Prostate gland (tissue), 2 donors: ENCODE measurements around the gene SERPINB10. TPM values are rescaled to one million over a fixed set of nuclear protein-coding genes. Genes with fewer than 3 reads are reported as not detected.

Source experiments
- DNase-seq: peaks from one replicate; pipeline ENCODE4 v3.0.0-alpha.2; 2019; ENCODE audit warnings: low spot score
- H3K27ac ChIP-seq, 2 donors: fragments of 200-600 bp; sonication (generic); 2 replicates each; pipeline ENCODE4 v1.5.1; 2017 to 2019
- H3K27me3 ChIP-seq: fragments of 200-600 bp; sonication (generic); replicated peaks from 2 replicates; pipeline ENCODE4 v1.5.1; 2019; ENCODE audit not compliant: insufficient read depth
- H3K36me3 ChIP-seq, 2 donors: fragments of 200-600 bp; sonication (generic); 1 replicate in 1 of 2; 2 replicates in 1 of 2; pipeline versions ENCODE4 v1.5.1 to v1.8.1; 2017 to 2019
- H3K4me1 ChIP-seq: fragments of 200-600 bp; sonication (generic); replicated peaks from 2 replicates; pipeline ENCODE4 v1.5.1; 2019
- H3K4me3 ChIP-seq, 2 donors: fragments of 200-600 bp; sonication (generic); 2 replicates each; pipeline ENCODE4 v1.5.1; 2017 to 2019
- H3K9me3 ChIP-seq: fragments of 200-600 bp; sonication (generic); 2 replicates; pipeline ENCODE4 v1.5.1; 2017
- POLR2A ChIP-seq: fragments of 450-650 bp; IDR thresholded peaks from one replicate; pipeline ENCODE4 v1.6.1; 2016; ENCODE audit warnings: antibody characterized with exemption, mild to moderate bottlenecking
- POLR2AphosphoS5 ChIP-seq: sonication (generic); formaldehyde crosslinking; IDR thresholded peaks from one replicate; pipeline ENCODE4 v1.6.1; 2017; ENCODE audit warnings: antibody characterized with exemption
- whole genome bisulfite sequencing: methylation state at CpG from one replicate; pipeline ENCODE4 v1.1.5; 2018; 5-methylcytosine and 5-hydroxymethylcytosine counted together
- intact Hi-C: fragments of 100-400 bp; cut with DNase I; formaldehyde crosslinking; loops from one replicate; pipeline ENCODE4 v1.14.2; 2022
- total RNA-seq, 2 donors: library from RNA; depleted of rRNA; stranded (reverse); fragments of >200 nt; gene quantifications; one replicate each; pipeline ENCODE4 v1.1.0, GENCODE V29; 2016
- TF ChIP-seq, protein P1 (sequence below), 4 experiments: fragments of 200-600 bp in 2 of 4; fragments of 450-650 bp in 2 of 4; sonication (generic) in 2 of 4; IDR thresholded peaks; 1 replicate in 3 of 4; 2 replicates in 1 of 4; pipeline ENCODE4 v1.5.1; 2016 to 2019; ENCODE audit warnings: antibody characterized with exemption in 4 of 4, mild to moderate bottlenecking in 2 of 4, moderate library complexity in 2 of 4

Gene SERPINB10
- total RNA-seq, 2 donors from 2014 or later, result 0.55 TPM; not detected in 1

DNA sequence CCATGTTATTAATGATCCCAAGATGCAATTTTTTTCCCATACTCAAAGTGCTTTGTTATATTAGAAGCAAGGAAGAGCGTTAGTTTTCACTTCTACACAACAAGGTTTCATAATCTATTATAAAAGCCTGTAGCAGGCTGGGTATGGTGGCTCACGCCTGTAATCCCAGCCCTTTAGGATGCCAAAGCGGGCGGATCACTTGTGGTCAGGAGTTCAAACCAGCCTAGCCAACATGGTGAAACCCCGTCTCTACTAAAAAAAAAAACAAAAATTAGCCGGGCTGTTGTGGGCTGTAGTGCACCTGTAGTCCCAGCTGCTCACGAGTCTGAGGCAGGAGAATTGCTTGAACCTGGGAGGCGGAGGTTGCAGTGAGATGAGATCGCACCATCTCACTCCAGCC, 39.2 kb upstream of the SERPINB10 start:
- Histone ChIP-seq H3K27ac (no peak overlapping the region), H3K36me3 (no peaks in the 10 kb centered on the region), H3K27me3 (no peaks in the 10 kb centered on the region), H3K4me1 (no peaks in the 10 kb centered on the region), H3K9me3 (no peaks in the 10 kb centered on the region), H3K4me3 (no peak overlapping the region)
- no peak for DNase-seq
- TF ChIP-seq POLR2A, result no peak
- TF ChIP-seq, protein P1, sequence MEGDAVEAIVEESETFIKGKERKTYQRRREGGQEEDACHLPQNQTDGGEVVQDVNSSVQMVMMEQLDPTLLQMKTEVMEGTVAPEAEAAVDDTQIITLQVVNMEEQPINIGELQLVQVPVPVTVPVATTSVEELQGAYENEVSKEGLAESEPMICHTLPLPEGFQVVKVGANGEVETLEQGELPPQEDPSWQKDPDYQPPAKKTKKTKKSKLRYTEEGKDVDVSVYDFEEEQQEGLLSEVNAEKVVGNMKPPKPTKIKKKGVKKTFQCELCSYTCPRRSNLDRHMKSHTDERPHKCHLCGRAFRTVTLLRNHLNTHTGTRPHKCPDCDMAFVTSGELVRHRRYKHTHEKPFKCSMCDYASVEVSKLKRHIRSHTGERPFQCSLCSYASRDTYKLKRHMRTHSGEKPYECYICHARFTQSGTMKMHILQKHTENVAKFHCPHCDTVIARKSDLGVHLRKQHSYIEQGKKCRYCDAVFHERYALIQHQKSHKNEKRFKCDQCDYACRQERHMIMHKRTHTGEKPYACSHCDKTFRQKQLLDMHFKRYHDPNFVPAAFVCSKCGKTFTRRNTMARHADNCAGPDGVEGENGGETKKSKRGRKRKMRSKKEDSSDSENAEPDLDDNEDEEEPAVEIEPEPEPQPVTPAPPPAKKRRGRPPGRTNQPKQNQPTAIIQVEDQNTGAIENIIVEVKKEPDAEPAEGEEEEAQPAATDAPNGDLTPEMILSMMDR (IDR thresholded peaks at IDR 0.05), result no peak
- TF ChIP-seq POLR2AphosphoS5, result no peak
- intact Hi-C loops, result no loop called here
- WGBS, result 88% methylated on average over 9 of the region's 9 CpGs

DNA sequence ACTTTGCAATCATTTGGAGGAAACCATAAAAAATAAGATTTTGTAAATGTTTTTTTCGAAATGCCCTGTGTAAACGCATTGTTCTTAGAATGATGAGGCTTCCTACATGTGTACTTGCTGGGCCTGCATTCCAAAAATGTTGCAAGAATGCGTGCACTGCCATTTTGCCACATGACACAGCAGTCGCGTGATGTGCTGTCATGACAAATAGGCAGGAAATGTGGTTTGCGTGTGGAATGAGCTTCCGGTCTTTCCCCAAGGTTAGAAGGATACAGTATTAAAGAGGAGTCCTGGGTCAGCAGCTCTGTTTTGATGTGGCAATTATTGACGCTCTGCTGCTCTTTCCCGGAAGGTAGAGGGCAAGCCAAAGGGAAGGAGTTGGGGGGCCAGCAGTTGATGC, 38.4 kb upstream of the SERPINB10 start:
- H3K4me3 ChIP-seq, result no peak overlapping the region
- no peak for DNase-seq
- no peak overlapping the region for H3K27ac ChIP-seq
- H3K9me3 ChIP-seq, result no peaks in the 10 kb centered on the region
- H3K36me3 ChIP-seq, result no peaks in the 10 kb centered on the region
- H3K27me3 ChIP-seq, result no peaks in the 10 kb centered on the region
- WGBS, result 76% methylated on average over 9 of the region's 9 CpGs
- H3K4me1 ChIP-seq, result no peaks in the 10 kb centered on the region
- no peak for TF ChIP-seq POLR2A
- TF ChIP-seq POLR2AphosphoS5, result no peak
- intact Hi-C loops, result no loop called here

DNA sequence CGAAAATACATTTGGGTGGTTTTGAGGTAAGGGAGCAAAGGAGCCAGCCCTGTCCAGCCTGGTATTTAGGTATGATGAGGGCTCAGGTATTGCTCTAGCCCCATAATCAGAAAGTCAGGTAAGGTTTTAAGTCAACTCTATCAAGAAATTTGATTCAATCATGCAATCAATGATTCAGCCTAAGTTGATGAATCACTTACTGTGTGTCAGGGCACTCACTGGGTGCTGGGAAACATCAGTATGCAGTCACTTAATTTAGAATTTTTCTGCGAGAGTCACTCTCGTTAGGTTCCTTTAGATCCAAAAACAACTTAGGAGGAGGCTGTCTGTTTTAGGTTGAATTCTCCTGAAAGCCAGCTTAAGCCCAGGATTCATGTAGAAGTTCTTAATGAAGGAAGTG, 37.9 kb upstream of the SERPINB10 start:
- Histone ChIP-seq H3K27ac (no peak overlapping the region), H3K4me1 (no peaks in the 10 kb centered on the region), H3K36me3 (no peaks in the 10 kb centered on the region), H3K27me3 (no peaks in the 10 kb centered on the region), H3K9me3 (no peaks in the 10 kb centered on the region), H3K4me3 (no peak overlapping the region)
- intact Hi-C loops, result no loop called here
- no peak for DNase-seq
- TF ChIP-seq POLR2A (no peak), POLR2AphosphoS5 (no peak)
- TF ChIP-seq, protein P1 (IDR thresholded peaks at IDR 0.05), result no peak
- WGBS, result 88% methylated on average over 3 of the region's 3 CpGs

DNA sequence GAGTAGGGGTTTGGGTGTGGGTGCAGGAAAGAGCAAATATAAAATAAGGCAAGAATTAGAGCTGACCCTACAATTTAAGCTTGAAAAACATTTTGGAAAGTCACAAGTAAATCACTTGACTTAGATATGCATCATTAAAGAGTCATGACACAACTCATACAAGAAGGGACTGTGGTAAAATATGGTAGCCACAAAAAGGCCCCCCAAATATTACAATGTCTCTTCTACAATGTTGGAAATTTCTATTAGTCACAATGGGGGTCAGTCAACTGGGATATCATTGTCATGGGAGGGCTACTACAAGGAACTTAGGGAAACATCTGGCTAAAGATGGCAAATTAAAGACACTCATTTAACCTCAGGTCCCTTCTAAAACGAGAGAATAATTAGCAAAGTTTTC, 35.9 kb upstream of the SERPINB10 start:
- intact Hi-C loops, result no loop called here
- no peak for DNase-seq
- no peak overlapping the region for H3K27ac ChIP-seq
- no peaks in the 10 kb centered on the region for H3K27me3 ChIP-seq
- 81% methylated on average over 1 of the region's 1 CpG for WGBS
- H3K36me3 ChIP-seq, result no peaks in the 10 kb centered on the region
- no peaks in the 10 kb centered on the region for H3K4me1 ChIP-seq
- no peak overlapping the region for H3K4me3 ChIP-seq
- no peak for TF ChIP-seq POLR2A
- TF ChIP-seq, protein P1 (IDR thresholded peaks at IDR 0.05), result no peak
- no peak for TF ChIP-seq POLR2AphosphoS5
- no peaks in the 10 kb centered on the region for H3K9me3 ChIP-seq

DNA sequence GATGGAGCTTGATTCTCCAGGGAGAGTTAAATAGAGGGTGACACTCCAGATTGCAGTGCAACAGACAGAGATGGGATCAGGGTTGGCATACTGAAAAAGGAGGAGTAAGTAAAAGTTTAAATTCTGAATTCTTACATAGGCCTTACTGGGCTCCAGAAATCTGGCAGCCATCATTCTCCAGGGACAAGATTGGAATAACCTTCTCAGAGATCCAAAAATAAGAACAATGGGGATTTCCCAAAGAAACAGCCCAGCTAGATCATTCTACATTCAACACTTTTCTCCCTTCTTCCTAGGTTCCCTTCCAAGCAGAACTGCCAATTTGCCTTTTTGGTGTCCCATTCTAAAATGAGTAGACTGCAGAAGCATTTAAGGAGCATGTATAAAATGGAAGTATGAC, 35.2 kb upstream of the SERPINB10 start:
- Histone ChIP-seq H3K4me1 (no peaks in the 10 kb centered on the region), H3K36me3 (no peaks in the 10 kb centered on the region), H3K9me3 (no peaks in the 10 kb centered on the region), H3K27ac (no peak overlapping the region), H3K4me3 (no peak overlapping the region), H3K27me3 (no peaks in the 10 kb centered on the region)
- intact Hi-C loops, result no loop called here
- DNase-seq, result no peak
- no peak for TF ChIP-seq POLR2AphosphoS5
- TF ChIP-seq POLR2A, result no peak
- TF ChIP-seq, protein P1 (IDR thresholded peaks at IDR 0.05), result no peak

DNA sequence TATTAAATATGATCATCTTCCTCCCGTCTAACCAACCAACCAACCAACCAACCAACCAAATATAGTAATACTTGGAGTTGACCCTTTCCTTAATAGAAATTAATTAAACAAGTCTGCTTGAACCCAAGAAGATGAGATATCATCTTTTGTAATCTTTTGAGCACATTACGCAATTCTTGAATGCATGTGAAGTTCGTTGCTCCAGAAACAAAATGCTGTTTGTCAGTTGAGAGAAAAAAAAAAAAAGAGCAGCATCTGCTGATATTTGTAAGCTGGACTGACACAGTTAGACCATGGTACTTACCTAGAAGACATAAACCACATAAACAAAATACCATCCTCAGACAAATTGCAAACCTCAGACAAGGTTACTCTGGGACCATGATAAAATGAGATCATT, 29.4 kb upstream of the SERPINB10 start:
- H3K4me3 ChIP-seq, result no peak overlapping the region
- intact Hi-C loops, result no loop called here
- H3K9me3 ChIP-seq, result no peaks in the 10 kb centered on the region
- no peak for DNase-seq
- WGBS, result 60% methylated on average over 3 of the region's 3 CpGs
- H3K27ac ChIP-seq, result no peak overlapping the region
- no peaks in the 10 kb centered on the region for H3K4me1 ChIP-seq
- TF ChIP-seq POLR2AphosphoS5 (no peak), POLR2A (no peak)
- TF ChIP-seq, protein P1 (IDR thresholded peaks at IDR 0.05), result no peak
- no peaks in the 10 kb centered on the region for H3K27me3 ChIP-seq
- no peaks in the 10 kb centered on the region for H3K36me3 ChIP-seq
